Activated naive CD8-positive, alpha-beta T cell (primary cell): Measurements from ENCODE around the gene TAP1.
A peak's percentile ranks its signal among the peaks of the same experiment; 100 is the strongest.
"Not testable (repeated sequence)": the region's sequence is repeated elsewhere in the genome, so short reads cannot be mapped to it uniquely, and the experiment has no call there.

Experiments
- H3K27ac Mint-ChIP-seq: one replicate; pipeline ENCODE4 v1.8.0; 2021; ENCODE audit warnings: mixed read lengths
- H3K27me3 Mint-ChIP-seq: one replicate; pipeline ENCODE4 v1.8.0; 2021; ENCODE audit warnings: mixed read lengths
- H3K36me3 Mint-ChIP-seq: one replicate; pipeline ENCODE4 v1.8.0; 2021; ENCODE audit warnings: mixed read lengths
- H3K4me1 Mint-ChIP-seq: one replicate; pipeline ENCODE4 v1.8.0; 2021; ENCODE audit warnings: low read depth, mixed read lengths
- H3K4me3 Mint-ChIP-seq: one replicate; pipeline ENCODE4 v1.8.0; 2021; ENCODE audit warnings: mild to moderate bottlenecking, mixed read lengths
- H3K9me3 Mint-ChIP-seq: one replicate; pipeline ENCODE4 v1.8.0; 2021; ENCODE audit warnings: low read depth, mixed read lengths

Gene TAP1

GRCh38 chr6:32873947-32874346 lies 20.4 kb upstream of the TAP1 start:
- not testable (repeated sequence) for H3K4me3 Mint-ChIP-seq

GRCh38 chr6:32868257-32868788 lies 14.8 kb upstream of the TAP1 start:
- Mint-ChIP-seq H3K27me3 (no peaks in the 10 kb centered on the region), H3K4me3 (no peak overlapping the region), H3K9me3 (no peaks in the 10 kb centered on the region), H3K27ac (no peak overlapping the region), H3K36me3 (no peaks in the 10 kb centered on the region), H3K4me1 (peaks cover 33% of the 10 kb centered on the region)

More at GRCh38 chr6:32873947-32874346, 20.4 kb upstream of the TAP1 start:
- not testable (repeated sequence) for H3K4me1 Mint-ChIP-seq, H3K36me3 Mint-ChIP-seq, H3K27ac Mint-ChIP-seq, H3K27me3 Mint-ChIP-seq, H3K9me3 Mint-ChIP-seq

GRCh38 chr6:32867554-32868256 lies 14.2 kb upstream of the TAP1 start:
- H3K27me3 Mint-ChIP-seq: no peaks in the 10 kb centered on the region
- H3K36me3 Mint-ChIP-seq: no peaks in the 10 kb centered on the region
- H3K9me3 Mint-ChIP-seq: no peaks in the 10 kb centered on the region
- H3K4me3 Mint-ChIP-seq: peak overlapping the region; percentile 63
- peak overlapping the region; percentile 90 for H3K27ac Mint-ChIP-seq
- H3K4me1 Mint-ChIP-seq: peaks cover 33% of the 10 kb centered on the region

- Mint-ChIP-seq H3K9me3 (no peaks in the 10 kb centered on the region), H3K27ac (peak overlapping the region; percentile 90), H3K4me1 (peaks cover 33% of the 10 kb centered on the region), H3K4me3 (peak overlapping the region; percentile 63), H3K36me3 (no peaks in the 10 kb centered on the region), H3K27me3 (no peaks in the 10 kb centered on the region)
These were observed 13.5 kb upstream of the TAP1 start for GRCh38 chr6:32867022-32867477.

- H3K4me3 Mint-ChIP-seq: peak overlapping the region; percentile 17
- no peaks in the 10 kb centered on the region for H3K36me3 Mint-ChIP-seq
- H3K27me3 Mint-ChIP-seq: no peaks in the 10 kb centered on the region
- peak overlapping the region; percentile 90 for H3K27ac Mint-ChIP-seq
- H3K9me3 Mint-ChIP-seq: no peaks in the 10 kb centered on the region
- peaks cover 38% of the 10 kb centered on the region for H3K4me1 Mint-ChIP-seq
These were observed 12.4 kb upstream of the TAP1 start for GRCh38 chr6:32865724-32866443.

- Mint-ChIP-seq H3K4me3 (no peak overlapping the region), H3K4me1 (peaks cover 55% of the 10 kb centered on the region), H3K27me3 (no peaks in the 10 kb centered on the region), H3K9me3 (no peaks in the 10 kb centered on the region), H3K36me3 (peaks cover 10% of the 10 kb centered on the region), H3K27ac (no peak overlapping the region)
These were observed 9.2 kb upstream of the TAP1 start for GRCh38 chr6:32862725-32863124.

GRCh38 chr6:32860674-32861073 lies 7.2 kb upstream of the TAP1 start:
- H3K4me1 Mint-ChIP-seq: peaks cover 54% of the 10 kb centered on the region
- H3K27me3 Mint-ChIP-seq: no peaks in the 10 kb centered on the region
- H3K27ac Mint-ChIP-seq: peak overlapping the region; percentile 91
- H3K4me3 Mint-ChIP-seq: peak overlapping the region; percentile 4
- H3K36me3 Mint-ChIP-seq: peaks cover 24% of the 10 kb centered on the region
- H3K9me3 Mint-ChIP-seq: no peaks in the 10 kb centered on the region

GRCh38 chr6:32858194-32858593 lies 4.7 kb upstream of the TAP1 start:
- Mint-ChIP-seq H3K27ac (peak overlapping the region; percentile 91), H3K9me3 (no peaks in the 10 kb centered on the region), H3K4me1 (peaks cover 55% of the 10 kb centered on the region), H3K27me3 (no peaks in the 10 kb centered on the region), H3K36me3 (peaks cover 29% of the 10 kb centered on the region), H3K4me3 (peak overlapping the region; percentile 77)

- Mint-ChIP-seq H3K9me3 (no peaks in the 10 kb centered on the region), H3K4me1 (peaks cover 55% of the 10 kb centered on the region), H3K4me3 (peak overlapping the region; percentile 77), H3K27ac (peak overlapping the region; percentile 91), H3K36me3 (peaks cover 32% of the 10 kb centered on the region), H3K27me3 (no peaks in the 10 kb centered on the region)
These were observed 3.8 kb upstream of the TAP1 start for GRCh38 chr6:32857156-32857891.

- Mint-ChIP-seq H3K27ac (peak overlapping the region; percentile 99), H3K4me1 (peaks cover 61% of the 10 kb centered on the region), H3K9me3 (no peaks in the 10 kb centered on the region), H3K27me3 (no peaks in the 10 kb centered on the region), H3K36me3 (peaks cover 46% of the 10 kb centered on the region), H3K4me3 (peak overlapping the region; percentile 96)
These were observed 2.1 kb upstream of the TAP1 start for GRCh38 chr6:32855467-32856174.

- Mint-ChIP-seq H3K27me3 (no peaks in the 10 kb centered on the region), H3K4me3 (peak overlapping the region; percentile 96), H3K36me3 (peaks cover 50% of the 10 kb centered on the region), H3K27ac (peak overlapping the region; percentile 99), H3K4me1 (peaks cover 67% of the 10 kb centered on the region), H3K9me3 (no peaks in the 10 kb centered on the region)
These were observed 1.1 kb upstream of the TAP1 start for GRCh38 chr6:32854376-32855178.

- peak overlapping the region; percentile 98 for H3K27ac Mint-ChIP-seq
- H3K4me1 Mint-ChIP-seq: peaks cover 68% of the 10 kb centered on the region
- H3K4me3 Mint-ChIP-seq: peak overlapping the region; percentile 96
- H3K27me3 Mint-ChIP-seq: no peaks in the 10 kb centered on the region
- no peaks in the 10 kb centered on the region for H3K9me3 Mint-ChIP-seq
- peaks cover 60% of the 10 kb centered on the region for H3K36me3 Mint-ChIP-seq
These were observed 512 bp downstream of the TAP1 start for GRCh38 chr6:32852844-32853540.

GRCh38 chr6:32852018-32852843 lies 1.3 kb downstream of the TAP1 start:
- peaks cover 60% of the 10 kb centered on the region for H3K36me3 Mint-ChIP-seq
- H3K4me1 Mint-ChIP-seq: peaks cover 68% of the 10 kb centered on the region
- H3K27me3 Mint-ChIP-seq: no peaks in the 10 kb centered on the region
- peak overlapping the region; percentile 96 for H3K4me3 Mint-ChIP-seq
- H3K27ac Mint-ChIP-seq: peak overlapping the region; percentile 98
- H3K9me3 Mint-ChIP-seq: no peaks in the 10 kb centered on the region
